Right lobe of liver (tissue), 6 donors: ENCODE measurements around the gene TMEM138. TPM values are rescaled to one million over a fixed set of nuclear protein-coding genes. Genes with fewer than 3 reads are reported as not detected.

ENCODE experiments used
- ATAC-seq, 4 donors: fragments of 200-7000 bp; cut with Tn5 transposase; one replicate each; pipeline ENCODE4 v1.9.1; 2020; ENCODE audit warnings: mild to moderate bottlenecking in 4 of 4, moderate library complexity in 4 of 4
- DNase-seq, 3 donors: peaks; one replicate each; pipeline ENCODE4 v3.0.0-alpha.2; 2020
- H3K27ac ChIP-seq, 3 donors: fragments of 200-600 bp; one replicate each; pipeline ENCODE4 v1.8.0; 2022
- H3K27me3 ChIP-seq, 2 donors: fragments of 200-600 bp; one replicate each; pipeline ENCODE4 v1.8.0; 2022
- H3K36me3 ChIP-seq, 4 donors: fragments of 200-600 bp; sonication (generic) in 1 of 4; one replicate each; pipeline versions ENCODE4 v1.5.1 to v1.8.0; 2017 to 2022; ENCODE audit warnings: control low read depth in 1 of 4
- H3K4me1 ChIP-seq, 4 donors: fragments of 200-600 bp; sonication (generic) in 1 of 4; one replicate each; pipeline versions ENCODE4 v1.5.1 to v1.8.0; 2017 to 2022; ENCODE audit warnings: control low read depth in 1 of 4
- H3K4me3 ChIP-seq, 3 donors: fragments of 200-600 bp; one replicate each; pipeline ENCODE4 v1.8.0; 2022
- H3K9me3 ChIP-seq, 4 donors: fragments of 200-600 bp; sonication (generic) in 1 of 4; one replicate each; pipeline versions ENCODE4 v1.5.1 to v1.8.0; 2017 to 2022; ENCODE audit warnings: control low read depth in 1 of 4
- POLR2A ChIP-seq: fragments of 450-650 bp; IDR thresholded peaks from one replicate; pipeline ENCODE4 v1.6.1; 2017; ENCODE audit warnings: antibody characterized with exemption, mild to moderate bottlenecking
- WGBS: methylation state at CpG from one replicate; pipeline ENCODE4 v1.1.6; 2018; ENCODE audit warnings: low coverage, low lambda C conversion rate; ENCODE audit not compliant: insufficient coverage; ENCODE audit errors: missing lambda C conversion rate; 5-methylcytosine and 5-hydroxymethylcytosine counted together
- intact Hi-C, 2 donors: fragments of 100-400 bp; cut with DNase I; formaldehyde crosslinking; loops; one replicate each; pipeline versions ENCODE4 v1.11.2 to v1.14.1; 2022
- total RNA-seq, 6 experiments: library from RNA; depleted of rRNA in 2 of 6; stranded (reverse); fragments of >200 nt in 2 of 6; fragmentation: NEBNext Ultra II Directional in 3 of 6; extraction: Animal tissue kit (Norgen Biotek cat#: 25700) in 3 of 6; gene quantifications; one replicate each; pipeline versions ENCODE4 v1.1.0 to v1.2.4, GENCODE V29; 2016 to 2023
- TF ChIP-seq, protein P1 (sequence below), 4 donors: fragments of 200-600 bp in 3 of 4; fragments of 450-650 bp in 1 of 4; IDR thresholded peaks; one replicate each; pipeline versions ENCODE4 v1.5.1 to v1.8.0; 2016 to 2022; ENCODE audit warnings: antibody characterized with exemption in 4 of 4, mild to moderate bottlenecking in 2 of 4
- donor health status: DM: no; HTN: yes; CAD: no.
- donor health status: DM: no; HTN: no; CAD: no.
- donor health status: DM: no; HTN: no; CAD: no.
- donor health status: DM: no; HTN: yes; CAD: no.
- donor health status: DM: no; HTN: yes; CAD: no.

Gene TMEM138
- total RNA-seq, 6 experiments from 2014 or later: 18.2 to 41.0 (median 26.4) TPM

- no peak for DNase-seq
- TF ChIP-seq, protein P1, sequence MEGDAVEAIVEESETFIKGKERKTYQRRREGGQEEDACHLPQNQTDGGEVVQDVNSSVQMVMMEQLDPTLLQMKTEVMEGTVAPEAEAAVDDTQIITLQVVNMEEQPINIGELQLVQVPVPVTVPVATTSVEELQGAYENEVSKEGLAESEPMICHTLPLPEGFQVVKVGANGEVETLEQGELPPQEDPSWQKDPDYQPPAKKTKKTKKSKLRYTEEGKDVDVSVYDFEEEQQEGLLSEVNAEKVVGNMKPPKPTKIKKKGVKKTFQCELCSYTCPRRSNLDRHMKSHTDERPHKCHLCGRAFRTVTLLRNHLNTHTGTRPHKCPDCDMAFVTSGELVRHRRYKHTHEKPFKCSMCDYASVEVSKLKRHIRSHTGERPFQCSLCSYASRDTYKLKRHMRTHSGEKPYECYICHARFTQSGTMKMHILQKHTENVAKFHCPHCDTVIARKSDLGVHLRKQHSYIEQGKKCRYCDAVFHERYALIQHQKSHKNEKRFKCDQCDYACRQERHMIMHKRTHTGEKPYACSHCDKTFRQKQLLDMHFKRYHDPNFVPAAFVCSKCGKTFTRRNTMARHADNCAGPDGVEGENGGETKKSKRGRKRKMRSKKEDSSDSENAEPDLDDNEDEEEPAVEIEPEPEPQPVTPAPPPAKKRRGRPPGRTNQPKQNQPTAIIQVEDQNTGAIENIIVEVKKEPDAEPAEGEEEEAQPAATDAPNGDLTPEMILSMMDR (IDR thresholded peaks at IDR 0.05): no peak
- no peak for TF ChIP-seq POLR2A
- H3K27me3 ChIP-seq: no peaks in the 10 kb centered on the region
- peaks cover 0 to 9% (median 4%) of the 10 kb centered on the region in 4 donors for H3K4me1 ChIP-seq
- peak overlapping the region; percentile 59 to 71 (median 69) for H3K27ac ChIP-seq
- intact Hi-C loops: no loop called here
- peaks cover 0 to 18% (median 3%) of the 10 kb centered on the region in 4 donors for H3K36me3 ChIP-seq
- H3K9me3 ChIP-seq: no peaks in the 10 kb centered on the region
- 2% methylated on average over 8 of the region's 15 CpGs for WGBS
- ATAC-seq: peak; percentile 11 to 30 (median 20)
- peak overlapping the region; percentile 61 to 79 (median 70) for H3K4me3 ChIP-seq
Observed at GRCh38 chr11:61392981-61393595, 30.9 kb downstream of the TMEM138 start.

DNA sequence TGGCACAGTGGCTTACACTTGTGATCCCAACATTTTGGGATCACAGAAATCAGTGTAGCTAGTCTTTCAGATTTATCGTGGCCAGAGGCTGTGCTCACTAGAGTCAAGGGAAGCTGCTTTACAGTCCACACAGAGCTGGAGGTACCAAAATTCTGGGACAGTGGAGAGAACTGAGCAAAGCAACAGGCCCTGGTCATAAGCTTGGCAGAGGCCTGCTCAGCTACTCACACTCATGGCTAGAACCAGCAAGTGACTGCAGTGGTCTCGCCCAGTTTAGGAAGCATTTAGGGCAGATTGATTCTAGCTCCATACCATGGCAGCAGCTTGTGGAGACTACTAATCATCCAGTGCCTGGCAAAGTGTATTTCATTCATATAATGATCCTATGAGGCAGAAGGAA is 39.0 kb downstream of the TMEM138 start:
- Histone ChIP-seq H3K4me3 (no peak overlapping the region), H3K27ac (no peak overlapping the region), H3K36me3 (peaks cover 0 to 43% (median 20%) of the 10 kb centered on the region in 4 donors), H3K9me3 (no peaks in the 10 kb centered on the region), H3K27me3 (no peaks in the 10 kb centered on the region), H3K4me1 (no peaks in the 10 kb centered on the region)
- peak in 1 of 4 donors; percentile 24 for ATAC-seq
- no peak for TF ChIP-seq POLR2A
- intact Hi-C loops: no loop called here
- WGBS: no CpG with 5 or more reads among the region's 2 CpGs
- no peak for DNase-seq

- TF ChIP-seq, protein P1 (IDR thresholded peaks at IDR 0.05): no peak
- no peak for TF ChIP-seq POLR2A
- WGBS: 100% methylated on average over 2 of the region's 2 CpGs
- Histone ChIP-seq H3K4me1 (no peaks in the 10 kb centered on the region), H3K27me3 (no peaks in the 10 kb centered on the region), H3K4me3 (no peak overlapping the region), H3K27ac (no peak overlapping the region), H3K36me3 (peaks cover 0 to 47% (median 20%) of the 10 kb centered on the region in 4 donors), H3K9me3 (no peaks in the 10 kb centered on the region)
- DNase-seq (no peak), ATAC-seq (no peak)
- intact Hi-C loops: no loop called here
Observed at GRCh38 chr11:61401573-61401972, 39.4 kb downstream of the TMEM138 start.

DNA sequence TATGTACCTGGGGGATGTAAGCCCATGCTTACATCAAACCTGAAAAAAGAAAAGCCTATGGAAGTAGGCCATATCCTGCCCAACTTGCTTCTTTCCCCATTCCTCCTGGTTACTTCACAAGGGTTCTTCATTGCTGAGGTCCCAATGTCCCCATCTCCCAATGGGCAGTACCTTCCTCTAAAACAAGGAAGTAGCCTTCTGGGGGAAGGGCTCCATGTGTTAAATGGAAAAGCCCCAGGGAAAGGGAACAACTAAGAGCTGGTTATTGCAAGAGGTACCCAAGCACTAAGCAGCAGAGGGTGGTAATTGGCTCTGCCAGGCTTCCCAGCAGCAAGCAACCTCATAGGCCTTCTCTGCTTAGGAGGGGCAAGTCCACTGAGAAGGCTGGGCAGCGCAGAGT is 41.5 kb downstream of the TMEM138 start:
- H3K9me3 ChIP-seq: no peaks in the 10 kb centered on the region
- no peak for ATAC-seq
- TF ChIP-seq POLR2A: no peak
- TF ChIP-seq, protein P1 (IDR thresholded peaks at IDR 0.05): no peak
- no peak for DNase-seq
- H3K36me3 ChIP-seq: peaks cover 0 to 61% (median 23%) of the 10 kb centered on the region in 4 donors
- H3K27me3 ChIP-seq: no peaks in the 10 kb centered on the region
- H3K4me3 ChIP-seq: no peak overlapping the region
- no CpG with 5 or more reads among the region's 1 CpG for WGBS
- no peaks in the 10 kb centered on the region for H3K4me1 ChIP-seq
- intact Hi-C loops: no loop called here
- H3K27ac ChIP-seq: no peak overlapping the region

DNA sequence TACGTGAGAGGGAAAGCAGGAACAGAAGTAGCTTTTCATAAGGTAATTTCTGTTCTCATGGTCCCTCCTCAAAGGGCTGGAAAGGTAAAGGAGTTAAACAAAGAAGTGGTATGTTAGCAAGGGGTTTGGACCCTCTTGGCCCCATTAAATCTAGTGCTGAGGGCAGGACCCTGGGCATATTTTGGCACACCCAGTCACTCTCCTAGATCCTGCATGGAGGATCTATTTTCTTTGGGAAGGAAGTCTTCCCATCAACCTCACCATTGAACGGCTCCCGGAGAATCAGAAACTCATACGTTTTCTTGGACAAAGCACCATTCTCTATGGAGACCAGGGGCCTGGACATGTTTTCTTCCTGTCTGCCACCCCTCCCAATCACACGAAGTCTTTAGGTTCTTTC is 41.9 kb downstream of the TMEM138 start:
- no peak for ATAC-seq
- H3K9me3 ChIP-seq: no peaks in the 10 kb centered on the region
- no peak overlapping the region for H3K27ac ChIP-seq
- WGBS: 83% methylated on average over 3 of the region's 5 CpGs
- H3K4me1 ChIP-seq: no peaks in the 10 kb centered on the region
- no peak overlapping the region for H3K4me3 ChIP-seq
- H3K27me3 ChIP-seq: no peaks in the 10 kb centered on the region
- TF ChIP-seq POLR2A: no peak
- TF ChIP-seq, protein P1 (IDR thresholded peaks at IDR 0.05): no peak
- intact Hi-C loops: no loop called here
- H3K36me3 ChIP-seq: peaks cover 0 to 64% (median 23%) of the 10 kb centered on the region in 4 donors
- DNase-seq: no peak
